RWPE1 (cell line): ENCODE measurements around the gene COX8C.

Experiments
- CTCF ChIA-PET: fragments of 350-600 bp; sonication (Branson Sonifier 250); formaldehyde crosslinking; extraction: SDS; loops from one replicate; lab custom pipeline; 2021; lab: Yijun Ruan, JAX
- POLR2A ChIA-PET: fragments of 400-600 bp; formaldehyde crosslinking; extraction: SDS; loops from one replicate; lab custom pipeline; 2020; ENCODE audit warnings: antibody characterized with exemption; ENCODE audit not compliant: low non-redundant PET; lab: Yijun Ruan, JAX
- DNase-seq: peaks from one replicate; pipeline ENCODE4 v3.0.0; 2012; ENCODE audit warnings: low spot score
- H3K27ac ChIP-seq: fragments of 450-650 bp; 2 replicates; pipeline ENCODE4 v1.5.1; 2017
- TF ChIP-seq, protein P1 (sequence below): fragments of 450-650 bp; conservative IDR thresholded peaks from 2 replicates; pipeline ENCODE4 v1.5.1; 2017; ENCODE audit warnings: low read depth, mild to moderate bottlenecking

The COX8C gene

DNA sequence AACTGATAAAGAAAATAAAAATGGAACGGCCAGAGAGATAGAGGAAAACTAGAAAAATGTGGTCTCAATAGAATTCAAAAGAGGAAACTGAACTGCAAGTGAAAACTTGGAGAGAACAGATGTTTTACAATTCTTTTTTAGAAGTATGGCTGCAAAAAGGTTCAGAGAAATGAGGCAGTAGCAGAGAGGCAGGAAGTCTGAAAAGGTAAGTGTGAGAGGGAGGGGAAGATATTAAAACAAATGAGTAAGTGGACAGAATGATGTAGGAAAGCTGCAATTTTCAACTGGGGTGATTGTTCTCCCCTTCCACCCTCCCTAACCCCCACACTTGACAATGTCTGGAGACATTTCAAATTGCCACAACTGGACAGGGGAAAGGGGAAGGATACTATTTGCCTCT is 27.0 kb upstream of the COX8C start:
- DNase-seq: no peak
- CTCF ChIA-PET: interaction anchor here (0.6 kb wide), 1 partner anchor 573 kb away, joined by 3 read pairs; no protein-coding TSS in a partner anchor
- no peak overlapping the region for H3K27ac ChIP-seq
- TF ChIP-seq, protein P1, sequence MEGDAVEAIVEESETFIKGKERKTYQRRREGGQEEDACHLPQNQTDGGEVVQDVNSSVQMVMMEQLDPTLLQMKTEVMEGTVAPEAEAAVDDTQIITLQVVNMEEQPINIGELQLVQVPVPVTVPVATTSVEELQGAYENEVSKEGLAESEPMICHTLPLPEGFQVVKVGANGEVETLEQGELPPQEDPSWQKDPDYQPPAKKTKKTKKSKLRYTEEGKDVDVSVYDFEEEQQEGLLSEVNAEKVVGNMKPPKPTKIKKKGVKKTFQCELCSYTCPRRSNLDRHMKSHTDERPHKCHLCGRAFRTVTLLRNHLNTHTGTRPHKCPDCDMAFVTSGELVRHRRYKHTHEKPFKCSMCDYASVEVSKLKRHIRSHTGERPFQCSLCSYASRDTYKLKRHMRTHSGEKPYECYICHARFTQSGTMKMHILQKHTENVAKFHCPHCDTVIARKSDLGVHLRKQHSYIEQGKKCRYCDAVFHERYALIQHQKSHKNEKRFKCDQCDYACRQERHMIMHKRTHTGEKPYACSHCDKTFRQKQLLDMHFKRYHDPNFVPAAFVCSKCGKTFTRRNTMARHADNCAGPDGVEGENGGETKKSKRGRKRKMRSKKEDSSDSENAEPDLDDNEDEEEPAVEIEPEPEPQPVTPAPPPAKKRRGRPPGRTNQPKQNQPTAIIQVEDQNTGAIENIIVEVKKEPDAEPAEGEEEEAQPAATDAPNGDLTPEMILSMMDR: no peak
- POLR2A ChIA-PET: no interaction called here

DNA sequence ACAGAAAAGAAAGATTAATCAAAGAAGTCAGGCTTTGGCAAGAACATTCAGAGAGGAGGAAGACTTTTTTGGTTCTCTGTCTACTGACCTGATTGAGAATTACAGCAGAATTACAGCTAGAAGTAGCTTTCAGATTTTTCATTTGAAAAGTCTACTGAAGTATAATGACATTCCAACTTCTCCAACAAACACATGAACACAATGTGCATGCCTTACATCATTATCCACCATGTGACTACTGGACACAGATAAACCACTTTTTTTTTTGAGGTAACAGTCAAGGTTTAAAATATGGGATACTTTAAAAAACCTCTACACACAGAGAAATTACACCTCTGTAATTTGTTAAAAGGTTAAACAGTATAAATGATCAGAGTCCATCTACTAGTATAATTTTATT is 26.5 kb upstream of the COX8C start:
- TF ChIP-seq, protein P1: no peak
- CTCF ChIA-PET: no interaction called here
- POLR2A ChIA-PET: no interaction called here
- DNase-seq: no peak
- no peak overlapping the region for H3K27ac ChIP-seq

DNA sequence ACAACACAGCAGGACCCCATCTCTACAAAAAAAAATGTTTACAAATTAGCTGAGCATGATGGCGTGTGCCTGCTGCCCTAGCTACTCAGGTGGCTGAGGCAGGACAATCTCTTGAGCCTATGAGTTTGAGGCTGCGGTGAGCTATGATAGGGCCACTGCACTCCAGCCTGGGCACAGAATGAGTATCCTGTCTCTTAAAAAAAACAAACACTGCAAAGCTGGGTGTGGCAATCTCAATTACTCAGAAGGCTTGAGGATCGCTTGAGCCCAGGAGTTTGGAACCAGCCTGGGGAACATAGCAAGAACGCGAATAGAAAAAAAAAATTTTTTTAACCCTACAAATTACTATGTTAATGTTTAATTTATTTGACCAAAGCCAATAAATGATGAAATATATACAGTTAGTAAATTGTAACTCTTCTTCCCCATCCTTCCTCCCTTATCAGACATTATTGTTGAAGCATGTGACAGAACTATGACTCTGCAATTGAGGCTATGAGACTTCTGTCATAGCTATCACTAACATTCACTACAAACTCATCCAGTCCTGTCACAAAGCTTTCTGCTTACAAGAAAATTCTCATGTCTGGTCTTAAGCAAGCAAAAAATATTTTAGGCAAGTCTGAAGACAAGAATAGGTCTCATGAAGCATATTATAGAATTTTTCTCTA is 23.9 kb upstream of the COX8C start:
- TF ChIP-seq, protein P1: no peak
- POLR2A ChIA-PET: no interaction called here
- DNase-seq: no peak
- no peak overlapping the region for H3K27ac ChIP-seq
- CTCF ChIA-PET: no interaction called here

DNA sequence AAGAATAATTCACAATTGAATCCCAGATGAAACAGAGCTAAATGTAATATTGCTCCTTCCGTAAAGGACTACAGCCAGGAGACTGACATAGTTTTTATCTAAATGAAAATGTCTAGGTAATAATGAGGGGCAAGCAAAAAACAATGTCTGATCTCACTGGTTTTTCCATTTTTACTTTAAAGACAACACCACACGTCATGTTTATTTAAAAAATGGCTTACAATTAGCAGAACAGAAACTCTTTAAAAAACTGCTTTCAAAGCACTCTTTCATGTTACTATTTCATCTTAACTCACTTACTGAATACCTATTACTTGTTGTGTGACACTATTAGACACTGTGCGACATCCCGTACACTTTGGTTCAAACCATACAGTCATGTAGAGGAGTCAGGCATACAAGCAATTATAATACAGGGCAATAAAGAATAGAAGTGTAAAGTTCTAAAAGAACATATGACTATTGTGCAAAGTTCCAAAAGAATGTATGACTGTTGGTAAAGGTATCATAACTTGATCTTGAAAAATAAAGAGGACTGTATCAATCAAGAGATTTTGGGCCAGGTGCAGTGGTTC is 23.3 kb upstream of the COX8C start:
- ChIA-PET POLR2A (interaction anchor here (0.6 kb wide), 1 partner anchor 138 kb away, joined by 6 read pairs; no protein-coding TSS in a partner anchor), CTCF (no interaction called here)
- DNase-seq: no peak
- TF ChIP-seq, protein P1: no peak
- no peak overlapping the region for H3K27ac ChIP-seq

DNA sequence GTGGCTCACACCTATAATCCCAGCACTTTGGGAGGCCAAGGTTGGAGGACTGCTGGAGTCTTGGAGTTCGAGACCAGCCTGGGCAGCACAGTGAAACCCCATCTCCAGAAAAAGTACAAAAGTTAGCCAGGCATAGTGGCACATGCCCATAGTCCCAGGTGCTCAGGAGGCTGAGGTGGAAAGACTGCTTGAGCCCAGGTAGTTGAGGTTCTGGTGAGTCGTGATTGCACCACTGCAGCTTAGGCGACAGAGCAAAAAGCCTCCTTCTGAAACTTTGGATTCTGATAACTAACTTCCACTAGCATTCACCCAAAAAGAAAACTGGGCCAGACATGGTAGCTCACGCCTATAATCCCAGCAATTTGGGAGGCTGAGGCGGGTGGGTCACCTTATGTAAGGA is 20.8 kb upstream of the COX8C start:
- ChIA-PET POLR2A (no interaction called here), CTCF (no interaction called here)
- H3K27ac ChIP-seq: no peak overlapping the region
- TF ChIP-seq, protein P1: no peak
- no peak for DNase-seq

DNA sequence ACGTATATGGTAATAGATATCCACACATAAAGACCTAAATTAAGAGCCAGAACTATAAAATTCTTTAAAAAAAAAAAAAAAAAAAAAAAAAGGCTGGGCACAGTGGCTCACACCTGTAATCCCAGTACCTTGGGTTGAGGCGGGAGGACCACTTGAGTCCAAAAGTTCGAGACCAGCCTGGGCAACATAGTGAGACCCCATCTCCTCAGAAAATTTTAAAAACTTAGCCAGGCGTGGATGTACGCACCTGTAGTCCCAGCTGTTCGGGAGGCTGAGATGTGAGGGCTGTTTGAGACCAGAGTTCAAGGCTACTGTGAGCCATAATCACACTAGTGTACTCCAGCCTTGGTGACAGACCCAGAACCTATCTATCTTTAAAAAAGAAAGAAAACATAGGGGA is 18.4 kb upstream of the COX8C start:
- ChIA-PET CTCF (no interaction called here), POLR2A (no interaction called here)
- TF ChIP-seq, protein P1: no peak
- no peak for DNase-seq
- no peak overlapping the region for H3K27ac ChIP-seq
